ENCODE measurements around the gene TRIM72.

- TF ChIP-seq CTCF (conservative IDR thresholded peaks at IDR 0.05) (no peak), EZH2 (IDR thresholded peaks at IDR 0.05; ENCODE audit: low read depth) (no peak)
Observed at GRCh38 chr16:31228206-31228605, 14.3 kb downstream of the TRIM72 start.
